RKO (cell line): ENCODE measurements around the gene EFNA4.

Source experiments
- DNase-seq: peaks from one replicate; pipeline ENCODE4 v3.0.0-alpha.2; 2016; ENCODE audit warnings: low spot score

EFNA4 gene, protein sequence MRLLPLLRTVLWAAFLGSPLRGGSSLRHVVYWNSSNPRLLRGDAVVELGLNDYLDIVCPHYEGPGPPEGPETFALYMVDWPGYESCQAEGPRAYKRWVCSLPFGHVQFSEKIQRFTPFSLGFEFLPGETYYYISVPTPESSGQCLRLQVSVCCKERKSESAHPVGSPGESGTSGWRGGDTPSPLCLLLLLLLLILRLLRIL

DNA sequence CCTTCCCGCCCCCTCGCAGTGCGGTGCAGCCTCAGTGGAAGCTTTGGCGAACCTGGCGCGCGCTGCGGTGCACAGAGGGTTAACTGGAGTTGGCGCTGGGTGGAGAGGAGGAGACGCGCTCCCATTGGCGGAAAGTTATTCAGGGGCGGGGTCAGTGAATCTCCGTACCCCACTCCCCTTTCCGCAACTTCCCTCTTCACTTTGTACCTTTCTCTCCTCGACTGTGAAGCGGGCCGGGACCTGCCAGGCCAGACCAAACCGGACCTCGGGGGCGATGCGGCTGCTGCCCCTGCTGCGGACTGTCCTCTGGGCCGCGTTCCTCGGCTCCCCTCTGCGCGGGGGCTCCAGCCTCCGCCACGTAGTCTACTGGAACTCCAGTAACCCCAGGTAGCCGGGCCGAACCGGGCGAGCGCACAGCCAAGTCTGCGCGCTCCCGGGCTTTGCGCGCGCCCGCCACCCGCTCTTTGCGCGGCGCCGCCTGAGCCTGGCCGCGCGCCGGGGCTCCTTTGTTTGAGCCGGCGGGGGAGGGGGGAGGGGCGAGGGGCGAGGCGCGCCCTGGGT is at the start of gene EFNA4:
Gene EFNA4, plus strand, starts transcription at position 191 of the 561 bp plus-strand sequence. Its CDS starts 84 bp downstream, at position 275.
- DNase-seq = peak; percentile 91

DNA sequence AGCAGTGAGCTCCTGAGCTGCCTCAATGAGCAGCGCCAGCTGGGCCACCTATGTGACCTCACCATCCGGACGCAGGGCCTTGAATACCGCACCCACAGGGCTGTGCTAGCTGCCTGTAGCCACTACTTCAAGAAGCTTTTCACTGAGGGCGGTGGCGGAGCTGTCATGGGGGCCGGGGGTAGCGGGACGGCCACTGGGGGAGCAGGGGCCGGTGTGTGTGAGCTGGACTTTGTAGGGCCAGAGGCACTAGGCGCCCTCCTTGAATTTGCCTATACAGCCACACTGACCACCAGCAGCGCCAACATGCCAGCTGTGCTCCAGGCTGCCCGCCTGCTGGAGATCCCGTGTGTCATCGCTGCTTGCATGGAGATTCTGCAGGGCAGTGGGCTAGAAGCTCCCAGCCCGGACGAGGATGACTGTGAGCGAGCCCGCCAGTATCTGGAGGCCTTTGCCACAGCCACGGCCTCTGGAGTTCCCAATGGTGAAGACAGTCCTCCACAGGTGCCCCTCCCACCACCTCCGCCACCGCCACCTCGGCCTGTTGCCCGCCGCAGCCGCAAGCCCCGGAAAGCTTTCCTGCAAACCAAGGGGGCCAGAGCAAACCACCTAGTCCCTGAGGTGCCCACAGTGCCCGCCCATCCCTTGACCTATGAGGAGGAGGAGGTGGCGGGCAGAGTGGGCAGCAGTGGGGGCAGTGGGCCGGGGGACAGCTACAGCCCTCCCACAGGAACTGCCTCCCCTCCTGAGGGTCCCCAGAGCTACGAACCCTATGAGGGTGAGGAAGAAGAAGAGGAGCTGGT is 48.6 kb upstream of the EFNA4 start:
- no peak for DNase-seq

DNA sequence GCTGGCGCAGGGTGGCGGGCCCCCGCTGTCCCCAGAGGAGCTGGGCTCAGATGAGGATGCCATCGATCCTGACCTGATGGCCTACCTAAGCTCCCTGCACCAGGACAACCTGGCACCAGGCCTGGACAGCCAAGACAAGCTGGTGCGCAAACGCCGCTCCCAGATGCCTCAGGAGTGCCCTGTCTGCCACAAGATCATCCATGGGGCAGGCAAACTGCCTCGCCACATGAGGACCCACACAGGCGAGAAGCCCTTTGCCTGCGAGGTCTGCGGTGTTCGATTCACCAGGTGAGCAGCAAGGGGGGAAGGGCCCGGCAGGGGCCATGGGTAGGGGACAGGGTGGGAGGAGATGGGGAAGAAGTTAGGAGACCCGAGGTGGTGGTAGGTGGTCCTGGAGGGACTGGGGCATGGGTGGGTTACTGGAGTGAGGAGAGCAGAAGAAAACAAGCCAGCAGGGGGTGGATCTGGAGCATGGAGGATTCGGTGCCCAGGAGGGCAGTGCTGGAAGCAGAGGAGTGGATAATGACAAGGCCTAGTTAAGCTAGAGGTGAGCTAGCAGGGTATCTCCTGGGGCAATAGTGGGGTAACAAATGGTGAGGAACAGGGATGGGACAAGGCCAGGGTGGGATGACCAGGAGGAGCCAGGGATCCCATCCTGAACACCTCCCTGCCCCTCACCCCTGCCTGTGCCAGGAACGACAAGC is 47.9 kb upstream of the EFNA4 start:
- no peak for DNase-seq

DNA sequence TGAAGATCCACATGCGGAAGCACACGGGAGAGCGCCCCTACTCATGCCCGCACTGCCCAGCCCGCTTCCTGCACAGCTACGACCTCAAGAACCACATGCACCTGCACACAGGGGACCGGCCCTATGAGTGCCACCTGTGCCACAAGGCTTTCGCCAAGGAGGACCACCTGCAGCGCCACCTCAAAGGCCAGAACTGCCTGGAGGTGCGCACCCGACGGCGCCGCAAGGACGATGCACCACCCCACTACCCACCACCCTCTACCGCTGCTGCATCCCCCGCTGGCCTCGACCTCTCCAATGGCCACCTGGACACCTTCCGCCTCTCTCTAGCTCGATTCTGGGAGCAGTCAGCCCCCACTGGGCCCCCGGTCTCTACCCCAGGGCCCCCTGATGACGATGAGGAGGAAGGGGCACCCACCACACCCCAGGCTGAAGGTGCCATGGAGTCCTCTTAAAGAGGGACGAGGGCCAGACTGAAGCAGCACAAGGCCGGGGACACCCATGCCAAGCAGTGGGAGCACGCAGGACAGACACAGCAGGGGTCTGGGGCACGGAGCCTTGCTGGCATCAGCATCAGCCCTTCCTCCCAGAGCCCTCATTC is 47.2 kb upstream of the EFNA4 start:
- no peak for DNase-seq

DNA sequence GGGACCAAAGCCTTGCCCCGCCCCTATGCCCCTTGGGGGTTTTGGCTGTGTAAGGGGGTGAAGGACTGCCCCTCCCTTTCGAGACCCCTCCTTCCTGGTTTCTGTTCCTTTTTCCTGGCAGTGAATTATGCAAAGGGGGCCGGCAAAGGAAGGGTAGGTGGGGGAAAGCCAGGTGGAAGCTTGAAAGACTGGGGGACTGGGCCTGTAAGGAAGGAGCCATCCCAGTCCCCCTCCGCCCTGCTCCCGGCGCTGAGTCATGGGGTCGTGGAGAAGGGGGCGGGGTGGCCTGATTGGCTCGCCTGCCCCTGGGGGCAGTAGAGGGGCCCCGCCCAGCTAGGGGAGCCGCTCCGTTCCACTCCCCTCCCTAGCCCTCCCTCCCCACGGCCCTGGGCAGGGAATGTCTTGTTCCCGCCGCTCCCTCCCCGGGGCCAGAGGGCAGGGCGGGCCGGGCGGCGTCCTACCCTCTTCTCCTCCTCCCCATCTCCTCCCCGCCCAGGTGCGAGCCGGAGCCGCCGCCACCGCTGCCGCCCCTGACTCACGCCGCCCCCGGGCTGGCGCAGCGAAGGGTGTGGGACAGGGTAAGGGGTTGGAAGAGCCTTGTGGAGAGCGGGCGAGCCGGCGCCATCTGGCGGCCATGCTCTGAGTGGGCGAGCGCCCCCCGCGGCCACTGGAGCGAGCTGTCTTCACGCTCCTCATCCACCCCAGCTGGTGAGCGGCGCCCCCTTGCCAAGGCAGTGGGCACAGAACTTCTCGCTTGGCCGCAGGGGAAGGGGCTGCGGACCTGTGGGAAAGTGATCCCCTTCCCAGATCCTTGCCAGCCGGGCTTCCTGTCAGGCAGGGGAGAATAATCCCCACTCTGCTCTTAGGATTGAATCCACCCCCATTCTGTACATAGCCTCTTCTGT is 46.2 kb upstream of the EFNA4 start:
- peak; percentile 92 for DNase-seq

DNA sequence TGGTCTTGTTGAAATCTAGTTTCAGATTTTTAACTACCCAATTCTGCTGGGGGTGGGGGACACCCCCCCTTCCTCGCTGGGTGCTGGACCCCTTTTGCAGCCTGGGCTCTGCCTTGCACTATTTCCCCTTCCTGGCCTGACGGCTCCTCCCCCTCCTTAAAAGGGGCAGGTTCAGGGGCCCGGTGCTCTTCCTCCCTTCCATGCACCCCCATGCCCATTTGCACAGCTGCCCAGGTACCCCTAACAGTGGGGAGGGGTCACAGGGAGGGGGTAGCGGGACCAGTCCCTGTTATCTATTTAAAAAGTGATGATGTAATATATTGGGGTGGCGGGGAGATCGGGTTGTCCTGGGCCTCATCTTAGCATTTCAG is 45.6 kb upstream of the EFNA4 start:
- DNase-seq = no peak

DNA sequence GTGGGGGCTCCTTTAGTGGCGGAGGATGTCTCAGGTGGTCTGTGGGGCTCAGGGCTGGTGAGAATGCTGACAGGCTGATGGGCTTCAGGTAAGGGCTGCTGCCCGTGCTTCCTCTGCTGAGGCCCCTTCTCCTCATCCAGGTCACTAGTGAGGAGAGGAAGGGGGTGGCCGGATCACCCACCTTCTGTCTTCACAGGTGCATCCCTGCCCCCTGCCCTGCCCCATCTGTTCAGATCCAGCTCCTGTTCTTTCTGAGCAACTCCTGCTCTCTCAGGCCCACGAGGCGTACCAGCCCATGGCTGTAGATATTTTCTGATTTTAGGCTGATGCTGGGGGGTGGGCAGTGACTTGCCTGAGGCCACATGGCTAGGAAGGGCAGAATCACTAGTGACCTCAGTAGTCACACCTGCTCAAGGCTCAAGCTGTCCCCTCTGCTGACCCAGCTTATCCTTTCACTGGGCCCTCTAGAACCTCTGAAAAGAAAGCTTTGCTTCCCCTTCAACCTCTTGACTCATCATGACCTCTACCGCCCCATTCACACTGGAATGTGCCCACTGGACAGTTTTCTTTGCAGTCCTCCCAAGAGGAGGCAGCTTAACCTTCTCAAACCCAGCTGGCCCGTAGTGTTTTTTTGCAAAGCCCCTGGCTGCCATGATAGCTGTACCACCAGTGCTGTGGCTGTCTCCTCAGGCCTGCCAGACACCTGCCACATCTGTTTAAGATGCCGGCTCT is 44.8 kb upstream of the EFNA4 start:
- no peak for DNase-seq

DNA sequence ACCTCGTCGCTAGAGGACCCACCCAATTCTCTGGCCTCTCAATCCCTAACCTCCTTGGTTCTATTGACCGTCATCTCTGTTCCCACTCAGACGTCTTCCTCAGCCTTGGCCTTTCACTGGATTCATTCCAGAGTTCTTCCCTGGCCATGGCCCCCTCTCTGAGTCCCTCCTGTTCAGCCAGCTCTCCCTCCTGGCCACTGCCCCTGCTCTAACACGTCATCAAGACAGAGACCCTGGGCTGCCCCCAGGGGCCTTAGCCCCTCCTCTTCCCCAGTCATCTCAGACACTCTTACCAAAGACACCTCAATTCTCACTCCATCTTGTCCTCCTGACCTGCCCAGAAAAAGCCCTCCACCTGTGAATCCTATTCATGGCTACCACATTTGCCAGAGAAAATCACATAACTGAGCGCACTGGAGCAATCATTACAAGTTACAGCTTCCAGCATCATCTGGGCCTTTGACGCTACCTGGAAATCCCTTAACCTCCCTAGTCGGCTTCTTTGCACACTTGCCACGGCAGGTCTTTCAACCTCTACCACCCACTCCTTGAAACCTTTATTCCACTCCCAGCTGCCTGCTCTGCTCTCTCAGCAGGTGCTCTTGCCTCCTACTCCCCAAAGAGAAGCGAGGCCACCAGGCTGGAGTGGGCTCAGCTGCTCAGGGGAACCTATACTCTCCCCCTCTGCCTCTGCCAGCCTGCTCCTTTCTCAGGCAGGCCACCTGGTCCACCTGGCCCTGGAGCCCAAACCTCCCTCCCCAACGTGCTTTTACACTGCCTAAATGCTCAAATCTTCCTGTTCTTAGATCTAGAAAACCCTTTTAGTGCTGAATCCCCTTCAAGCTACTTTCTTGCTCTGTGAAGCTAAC is 43.9 kb upstream of the EFNA4 start:
- no peak for DNase-seq

DNA sequence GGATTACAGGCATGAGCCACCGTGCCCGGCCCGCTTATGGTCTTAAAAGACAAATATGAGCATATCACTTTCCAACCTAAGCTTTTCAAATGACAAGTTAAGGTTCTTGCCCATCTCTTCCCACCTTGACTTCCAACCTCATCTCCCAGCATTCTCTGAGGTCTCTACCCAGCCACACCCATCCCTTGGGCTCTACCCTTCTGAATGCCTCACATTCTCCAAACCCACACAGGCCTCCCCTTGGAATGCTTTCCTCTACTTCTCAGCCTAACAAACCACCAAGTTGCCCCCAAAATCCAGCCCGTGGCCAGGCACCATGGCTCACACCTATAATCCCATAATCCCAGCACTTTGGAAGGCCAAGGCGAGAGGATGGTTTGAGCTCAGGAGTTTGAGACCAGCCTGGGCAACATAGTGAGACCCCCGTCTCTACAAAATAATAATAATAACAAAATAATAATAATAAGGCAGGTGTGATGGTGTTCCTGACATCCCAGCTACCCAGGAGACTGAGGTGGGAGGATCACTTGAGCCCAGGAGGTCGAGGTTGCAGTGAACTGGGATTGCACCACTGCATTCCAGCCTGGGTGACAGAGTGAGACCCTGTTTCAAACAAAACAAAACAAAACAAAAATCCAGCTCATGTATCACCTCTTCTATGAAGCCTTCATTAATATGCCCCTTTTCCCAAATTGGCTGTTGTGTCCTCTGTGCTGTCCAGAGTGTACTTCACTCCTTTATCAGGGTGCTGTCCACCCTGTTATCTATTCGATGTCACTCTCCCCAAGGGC is 41.2 kb upstream of the EFNA4 start:
- DNase-seq = no peak

DNA sequence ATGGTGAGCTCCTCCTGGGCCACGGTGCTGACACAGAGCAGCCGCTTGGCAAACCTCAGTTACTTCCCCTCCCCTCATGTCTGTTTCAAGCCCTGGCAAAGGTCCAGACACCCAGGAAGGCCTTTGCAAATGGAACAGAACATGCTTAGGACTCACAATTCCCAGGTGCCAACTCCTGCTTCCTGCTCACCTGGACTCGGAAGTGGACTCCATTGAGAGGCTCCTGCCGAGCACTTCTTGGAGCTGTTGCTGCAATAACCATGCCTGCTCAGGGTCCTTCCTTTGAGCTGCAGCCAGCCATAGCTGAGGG is 40.7 kb upstream of the EFNA4 start:
- no peak for DNase-seq

DNA sequence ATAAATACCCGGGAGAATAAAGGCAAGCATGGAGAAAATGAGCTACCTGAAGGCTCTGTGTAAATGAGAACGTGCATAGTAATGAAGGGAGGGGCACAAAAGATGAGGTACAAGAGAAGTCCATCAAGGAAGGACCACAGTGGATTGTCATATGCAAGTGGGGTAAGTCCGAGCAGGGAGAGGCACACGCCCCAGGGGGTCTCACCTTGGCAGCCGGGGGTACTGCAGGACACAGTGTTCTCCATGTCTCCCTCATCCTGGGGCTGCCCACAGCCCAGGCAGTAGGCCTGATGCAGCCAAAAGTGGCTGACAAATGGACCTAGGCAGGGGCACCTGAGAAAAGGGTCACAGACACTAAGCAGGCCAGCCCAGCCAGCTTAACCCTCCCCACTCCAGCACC is 39.9 kb upstream of the EFNA4 start:
- DNase-seq = no peak

DNA sequence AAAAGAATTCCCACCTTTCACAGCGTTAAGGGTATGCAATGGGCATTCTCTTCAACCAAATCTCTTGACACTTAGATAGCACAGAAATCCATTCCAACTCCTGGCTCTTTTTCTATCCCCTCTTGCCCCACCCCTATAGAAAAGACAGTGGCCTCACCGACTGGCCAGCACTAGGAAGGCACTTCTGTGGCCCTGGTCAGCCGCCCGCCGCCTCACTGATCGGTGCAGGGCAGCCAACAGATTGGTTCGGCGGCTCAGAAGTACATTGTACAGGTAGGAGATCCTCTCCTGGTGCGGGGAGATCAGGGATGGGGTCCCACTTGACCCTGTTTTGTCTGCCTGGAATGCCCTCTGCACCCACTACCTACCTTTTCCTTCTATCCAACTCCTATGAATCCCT is 39.2 kb upstream of the EFNA4 start:
- no peak for DNase-seq

DNA sequence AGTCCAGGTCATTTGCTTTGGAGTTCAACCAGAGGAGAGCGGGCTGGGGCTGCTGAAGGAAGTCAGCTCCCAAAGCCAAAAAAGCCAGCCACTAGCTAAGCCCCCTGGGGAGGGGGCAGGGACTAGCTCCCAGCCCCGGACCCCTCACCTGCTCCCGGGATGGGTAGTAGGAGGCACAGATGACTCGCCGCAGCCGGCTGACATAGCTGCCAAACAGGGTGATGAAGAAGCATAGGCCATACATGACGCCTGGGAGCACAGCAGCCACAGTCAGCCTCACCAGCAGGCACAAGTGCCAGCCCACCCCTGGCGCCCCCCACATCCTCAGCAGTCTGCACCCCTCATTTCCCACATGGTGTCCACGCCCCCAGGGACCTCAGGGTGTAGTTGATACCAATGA is 37.4 kb upstream of the EFNA4 start:
- no peak for DNase-seq

DNA sequence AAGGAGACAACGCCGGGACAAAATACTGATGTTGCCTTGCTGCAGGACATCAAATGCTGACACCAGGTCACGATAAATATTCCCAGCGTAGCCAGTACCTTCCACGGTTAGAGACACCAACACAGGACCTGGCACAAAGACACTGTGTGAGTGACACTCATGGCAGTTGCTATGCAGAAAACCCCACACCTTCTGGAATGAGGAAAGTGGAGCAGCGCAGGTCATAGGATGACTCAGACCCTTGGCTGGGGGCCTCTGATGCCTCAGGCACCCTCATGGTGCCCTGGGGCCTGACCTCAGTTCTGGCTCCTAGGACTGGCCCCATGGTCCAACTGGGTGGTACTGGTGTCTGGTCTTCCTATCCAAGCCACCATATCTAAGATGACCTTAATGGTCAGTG is 37.0 kb upstream of the EFNA4 start:
- peak; percentile 29 for DNase-seq

DNA sequence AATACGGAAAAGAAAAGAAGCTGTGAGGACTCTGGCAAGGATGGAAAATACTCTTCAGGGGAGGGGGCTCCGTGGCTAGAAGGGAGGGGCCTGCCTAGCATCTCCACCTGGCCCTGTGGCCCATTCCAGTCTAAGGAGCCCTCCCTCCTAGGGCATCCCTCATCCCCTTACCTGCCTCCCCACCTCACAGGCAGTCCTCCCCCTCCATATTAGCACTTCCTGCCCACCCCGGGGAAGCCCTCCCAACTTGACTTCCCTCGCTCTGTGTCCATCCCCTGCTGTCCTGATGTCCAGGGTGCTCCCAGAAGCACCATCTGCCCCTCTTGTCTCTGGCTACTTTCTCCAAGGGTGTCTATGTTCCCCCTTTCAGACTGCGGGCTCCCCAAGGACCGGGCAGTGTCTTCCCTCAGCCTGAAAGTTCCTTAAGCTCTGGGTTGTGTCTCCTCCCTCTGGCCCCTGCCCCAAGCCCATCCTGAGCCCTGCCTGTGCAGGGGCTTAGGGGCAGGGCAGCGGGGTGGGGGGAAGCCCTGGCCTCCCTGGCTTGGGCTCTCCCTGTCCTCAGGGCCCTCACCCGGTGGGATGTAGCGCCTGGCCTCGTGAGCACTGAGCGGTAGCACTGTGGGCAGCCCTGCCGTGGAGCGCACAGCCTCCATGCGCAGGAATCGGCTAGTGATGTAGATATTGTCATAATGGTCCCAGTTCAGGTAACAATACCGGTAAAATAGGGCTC is 33.9 kb upstream of the EFNA4 start:
- no peak for DNase-seq

DNA sequence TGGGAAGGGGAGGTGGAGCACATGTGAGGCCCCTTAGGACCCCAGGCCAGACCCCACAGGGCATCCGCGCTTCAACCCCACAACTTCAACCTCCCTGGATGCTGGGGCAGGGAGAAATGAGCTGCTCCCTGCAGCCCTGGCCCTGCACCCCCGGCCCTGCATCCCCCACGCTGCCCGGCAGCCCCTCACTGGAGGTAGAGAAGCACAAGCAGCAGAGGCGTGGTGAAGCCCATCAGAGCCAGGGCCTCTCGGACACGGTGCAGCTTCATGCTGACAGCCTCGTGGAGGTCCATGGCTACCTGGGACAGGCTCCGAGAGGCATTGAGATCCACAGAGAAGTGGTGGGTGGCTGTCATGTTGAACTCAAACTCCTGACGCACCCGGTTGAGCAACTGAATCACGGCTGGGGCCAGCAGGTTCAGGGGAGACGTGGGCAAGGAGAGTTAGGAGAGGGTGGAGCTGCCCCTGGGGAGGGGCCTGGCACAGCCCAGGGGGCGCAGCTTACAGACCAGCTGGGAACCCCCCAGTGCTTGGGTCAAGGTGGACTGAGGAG is 33.2 kb upstream of the EFNA4 start:
- no peak for DNase-seq

DNA sequence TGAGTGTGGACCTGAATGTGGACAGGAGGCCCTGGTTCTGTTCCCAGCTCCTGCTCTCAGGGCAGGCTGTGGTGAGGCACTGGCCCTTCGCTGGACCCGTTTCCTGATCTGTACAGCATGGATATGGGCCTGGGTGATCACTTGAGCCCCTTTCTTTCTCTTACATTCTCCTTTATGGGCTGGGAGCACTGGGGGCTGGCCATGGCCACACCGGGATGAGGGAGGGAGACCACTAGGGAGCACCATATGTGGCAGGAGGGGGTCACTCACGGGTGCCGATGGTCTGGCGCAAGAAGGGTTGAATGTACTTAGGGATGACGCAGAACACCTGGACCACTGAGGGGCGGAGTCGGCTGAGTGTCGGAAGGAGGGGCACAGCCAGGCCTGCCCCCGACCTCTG is 32.6 kb upstream of the EFNA4 start:
- DNase-seq = no peak

DNA sequence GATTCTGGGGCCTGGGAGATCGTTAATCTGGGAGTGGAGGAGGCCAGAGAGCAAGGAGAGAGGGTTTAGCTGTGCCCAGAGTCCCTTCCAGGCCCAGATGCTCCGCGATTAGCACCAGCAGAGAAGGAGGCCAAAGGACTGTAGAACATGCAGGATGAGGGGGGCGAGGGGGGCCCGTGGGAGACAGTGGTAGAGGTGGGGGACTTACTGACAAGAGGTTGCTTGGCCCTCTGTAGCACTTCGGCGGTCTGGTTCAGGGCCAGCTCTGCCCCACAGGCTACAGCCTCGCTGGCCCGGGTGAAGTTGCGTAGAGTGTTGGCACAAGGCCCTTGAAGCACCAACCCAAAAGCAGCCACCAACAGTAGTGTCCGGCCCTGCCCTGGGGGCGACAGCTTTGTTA is 30.7 kb upstream of the EFNA4 start:
- DNase-seq = no peak
